ENCODE measurements around the gene DLGAP1. TPM values are rescaled to one million over a fixed set of nuclear protein-coding genes. Genes with fewer than 3 reads are reported as not detected.
"Not testable (repeated sequence)": the region's sequence is repeated elsewhere in the genome, so short reads cannot be mapped to it uniquely, and the experiment has no call there.

The DLGAP1 gene
- 0.27 and 2.9 TPM in 2 replicates for total RNA-seq (2014; rRNA removed; shearing (Covaris generic))

- DNase-seq (ENCODE audit: low read depth) = peak; percentile 77
Measured at GRCh38 chr18:4455113-4455811, at the start of gene DLGAP1. Gene DLGAP1, minus strand, starts transcription at chr18:4455307.

- not testable (repeated sequence) for DNase-seq (ENCODE audit: low read depth)
Measured at GRCh38 chr18:4494703-4495284, 39.7 kb upstream of the DLGAP1 start.

- DNase-seq (ENCODE audit: low read depth) = no peak
Measured at GRCh38 chr18:4468511-4468910, 13.4 kb upstream of the DLGAP1 start.

- no peak for DNase-seq (ENCODE audit: low read depth)
Measured at GRCh38 chr18:4454537-4455112, 482 bp downstream of the DLGAP1 start.

GRCh38 chr18:4453874-4454536, 1.1 kb downstream of the DLGAP1 start:
- DNase-seq (ENCODE audit: low read depth) = peak; percentile 10

- DNase-seq (ENCODE audit: low read depth) = no peak
Measured at GRCh38 chr18:4453567-4453873, 1.6 kb downstream of the DLGAP1 start.

GRCh38 chr18:4450065-4450658, 4.9 kb downstream of the DLGAP1 start:
- peak; percentile 18 for DNase-seq (ENCODE audit: low read depth)

- DNase-seq (ENCODE audit: low read depth) = no peak
Measured at GRCh38 chr18:4445902-4446301, 9.2 kb downstream of the DLGAP1 start.

- no peak for DNase-seq (ENCODE audit: low read depth)
Measured at GRCh38 chr18:4444306-4444705, 10.8 kb downstream of the DLGAP1 start.

GRCh38 chr18:4441098-4441497, 14.0 kb downstream of the DLGAP1 start:
- DNase-seq (ENCODE audit: low read depth) = no peak

GRCh38 chr18:4438938-4439337, 16.2 kb downstream of the DLGAP1 start:
- no peak for DNase-seq (ENCODE audit: low read depth)

GRCh38 chr18:4433717-4434116, 21.4 kb downstream of the DLGAP1 start:
- peak; percentile 67 for DNase-seq (ENCODE audit: low read depth)

GRCh38 chr18:4430836-4431235, 24.3 kb downstream of the DLGAP1 start:
- no peak for DNase-seq (ENCODE audit: low read depth)

- DNase-seq (ENCODE audit: low read depth) = no peak
Measured at GRCh38 chr18:4417714-4418113, 37.4 kb downstream of the DLGAP1 start.

GRCh38 chr18:4416976-4417375, 38.1 kb downstream of the DLGAP1 start:
- DNase-seq (ENCODE audit: low read depth) = no peak

GRCh38 chr18:4412286-4412685, 42.8 kb downstream of the DLGAP1 start:
- no peak for DNase-seq (ENCODE audit: low read depth)

- no peak for DNase-seq (ENCODE audit: low read depth)
Measured at GRCh38 chr18:4406856-4407255, 48.3 kb downstream of the DLGAP1 start.

GRCh38 chr18:4405965-4406364, 49.1 kb downstream of the DLGAP1 start:
- DNase-seq (ENCODE audit: low read depth) = no peak

- no peak for DNase-seq (ENCODE audit: low read depth)
Measured at GRCh38 chr18:4403836-4404235, 51.3 kb downstream of the DLGAP1 start.

- DNase-seq (ENCODE audit: low read depth) = no peak
Measured at GRCh38 chr18:4400911-4401310, 54.2 kb downstream of the DLGAP1 start.

GRCh38 chr18:4399929-4400328, 55.2 kb downstream of the DLGAP1 start:
- DNase-seq (ENCODE audit: low read depth) = no peak

- DNase-seq (ENCODE audit: low read depth) = no peak
Measured at GRCh38 chr18:4394700-4395099, 60.4 kb downstream of the DLGAP1 start.
